ENCODE data around the gene PDE4D. TPM values are rescaled to one million over a fixed set of nuclear protein-coding genes. Genes with fewer than 3 reads are reported as not detected.

The PDE4D gene
- total and polyA plus RNA-seq, 4 donors, result 12.8 to 167 (median 44.5) TPM

- Histone ChIP-seq H3K4me3 (no peak overlapping the region), H3K36me3 (ENCODE audit: control insufficient read depth in 4 of 4, insufficient read depth in 4 of 4, low read length in 4 of 4) (no peaks in the 10 kb centered on the region), H3K27me3 (ENCODE audit: control insufficient read depth in 3 of 3, insufficient read depth in 3 of 3, low read length in 2 of 3) (no peaks in the 10 kb centered on the region), H3K27ac (ENCODE audit: low read depth in 1 of 2, low read length in 1 of 2) (no peak overlapping the region), H3K9ac (ENCODE audit: insufficient read depth in 1 of 2, low read length in 2 of 2) (no peak overlapping the region), H3K4me1 (ENCODE audit: control insufficient read depth in 5 of 5, insufficient read depth in 5 of 5, low read length in 5 of 5) (peaks cover 0 to 20% (median 0%) of the 10 kb centered on the region in 5 donors), H3K9me3 (ENCODE audit: control insufficient read depth in 4 of 4, insufficient read depth in 3 of 4, low read length in 3 of 4) (no peaks in the 10 kb centered on the region)
- no peak for ATAC-seq (ENCODE audit: insufficient read depth, low FRiP score)
- no peak for DNase-seq
- no peak for TF ChIP-seq CTCF (IDR thresholded peaks at IDR 0.05; ENCODE audit: control extremely low read depth, extremely low read depth)
- 48 to 98% methylated on average over 1 of the region's 1 CpG for WGBS, 2 donors
Measured at GRCh38 chr5:59139695-59140094, 753.8 kb downstream of the PDE4D start.

GRCh38 chr5:59138509-59138908 lies 755.0 kb downstream of the PDE4D start:
- Histone ChIP-seq H3K36me3 (ENCODE audit: control insufficient read depth in 4 of 4, insufficient read depth in 4 of 4, low read length in 4 of 4) (no peaks in the 10 kb centered on the region), H3K27ac (ENCODE audit: low read depth in 1 of 2, low read length in 1 of 2) (no peak overlapping the region), H3K9me3 (ENCODE audit: control insufficient read depth in 4 of 4, insufficient read depth in 3 of 4, low read length in 3 of 4) (no peaks in the 10 kb centered on the region), H3K4me3 (no peak overlapping the region), H3K27me3 (ENCODE audit: control insufficient read depth in 3 of 3, insufficient read depth in 3 of 3, low read length in 2 of 3) (no peaks in the 10 kb centered on the region), H3K9ac (ENCODE audit: insufficient read depth in 1 of 2, low read length in 2 of 2) (no peak overlapping the region), H3K4me1 (ENCODE audit: control insufficient read depth in 5 of 5, insufficient read depth in 5 of 5, low read length in 5 of 5) (peaks cover under 1 to 15% (median 3%) of the 10 kb centered on the region in 5 donors)
- no peak for DNase-seq
- TF ChIP-seq CTCF (IDR thresholded peaks at IDR 0.05; ENCODE audit: control extremely low read depth, extremely low read depth), result no peak
- ATAC-seq (ENCODE audit: insufficient read depth, low FRiP score), result no peak
- 95% methylated on average over 2 of the region's 2 CpGs for WGBS, 2 donors

GRCh38 chr5:59137846-59138245 lies 755.7 kb downstream of the PDE4D start:
- Histone ChIP-seq H3K9ac (ENCODE audit: insufficient read depth in 1 of 2, low read length in 2 of 2) (no peak overlapping the region), H3K27ac (ENCODE audit: low read depth in 1 of 2, low read length in 1 of 2) (no peak overlapping the region), H3K9me3 (ENCODE audit: control insufficient read depth in 4 of 4, insufficient read depth in 3 of 4, low read length in 3 of 4) (no peaks in the 10 kb centered on the region), H3K27me3 (ENCODE audit: control insufficient read depth in 3 of 3, insufficient read depth in 3 of 3, low read length in 2 of 3) (no peaks in the 10 kb centered on the region), H3K36me3 (ENCODE audit: control insufficient read depth in 4 of 4, insufficient read depth in 4 of 4, low read length in 4 of 4) (no peaks in the 10 kb centered on the region), H3K4me1 (ENCODE audit: control insufficient read depth in 5 of 5, insufficient read depth in 5 of 5, low read length in 5 of 5) (peaks cover 2 to 13% (median 3%) of the 10 kb centered on the region in 5 donors), H3K4me3 (no peak overlapping the region)
- 88 to 93% methylated on average over 2 of the region's 2 CpGs for WGBS, 2 donors
- ATAC-seq (ENCODE audit: insufficient read depth, low FRiP score), result no peak
- TF ChIP-seq CTCF (IDR thresholded peaks at IDR 0.05; ENCODE audit: control extremely low read depth, extremely low read depth), result no peak
- DNase-seq, result no peak

GRCh38 chr5:59136549-59136948 lies 757.0 kb downstream of the PDE4D start:
- no peaks in the 10 kb centered on the region for H3K27me3 ChIP-seq (ENCODE audit: control insufficient read depth in 3 of 3, insufficient read depth in 3 of 3, low read length in 2 of 3)
- H3K4me3 ChIP-seq, result no peak overlapping the region
- H3K9me3 ChIP-seq (ENCODE audit: control insufficient read depth in 4 of 4, insufficient read depth in 3 of 4, low read length in 3 of 4), result no peaks in the 10 kb centered on the region
- peaks cover 2 to 13% (median 3%) of the 10 kb centered on the region in 5 donors for H3K4me1 ChIP-seq (ENCODE audit: control insufficient read depth in 5 of 5, insufficient read depth in 5 of 5, low read length in 5 of 5)
- H3K27ac ChIP-seq (ENCODE audit: low read depth in 1 of 2, low read length in 1 of 2), result no peak overlapping the region
- H3K36me3 ChIP-seq (ENCODE audit: control insufficient read depth in 4 of 4, insufficient read depth in 4 of 4, low read length in 4 of 4), result no peaks in the 10 kb centered on the region
- no peak overlapping the region for H3K9ac ChIP-seq (ENCODE audit: insufficient read depth in 1 of 2, low read length in 2 of 2)
- no peak for DNase-seq
- WGBS, 2 donors, result 47 to 48% methylated on average over 2 of the region's 2 CpGs
- no peak for ATAC-seq (ENCODE audit: insufficient read depth, low FRiP score)
- no peak for TF ChIP-seq CTCF (IDR thresholded peaks at IDR 0.05; ENCODE audit: control extremely low read depth, extremely low read depth)

All from lung (tissue), 12 donors.